Prostate gland (tissue), 2 donors: ENCODE results near the gene XCL1. TPM values are rescaled to one million over a fixed set of nuclear protein-coding genes. Genes with fewer than 3 reads are reported as not detected.

Experiments used
- DNase-seq: peaks from one replicate; pipeline ENCODE4 v3.0.0-alpha.2; 2019; ENCODE audit warnings: low spot score
- H3K27ac ChIP-seq, 2 donors: fragments of 200-600 bp; sonication (generic); 2 replicates each; pipeline ENCODE4 v1.5.1; 2017 to 2019
- H3K27me3 ChIP-seq: fragments of 200-600 bp; sonication (generic); replicated peaks from 2 replicates; pipeline ENCODE4 v1.5.1; 2019; ENCODE audit not compliant: insufficient read depth
- H3K36me3 ChIP-seq, 2 donors: fragments of 200-600 bp; sonication (generic); 1 replicate in 1 of 2; 2 replicates in 1 of 2; pipeline versions ENCODE4 v1.5.1 to v1.8.1; 2017 to 2019
- H3K4me1 ChIP-seq: fragments of 200-600 bp; sonication (generic); replicated peaks from 2 replicates; pipeline ENCODE4 v1.5.1; 2019
- H3K4me3 ChIP-seq, 2 donors: fragments of 200-600 bp; sonication (generic); 2 replicates each; pipeline ENCODE4 v1.5.1; 2017 to 2019
- H3K9me3 ChIP-seq: fragments of 200-600 bp; sonication (generic); 2 replicates; pipeline ENCODE4 v1.5.1; 2017
- POLR2A ChIP-seq: fragments of 450-650 bp; IDR thresholded peaks from one replicate; pipeline ENCODE4 v1.6.1; 2016; ENCODE audit warnings: antibody characterized with exemption, mild to moderate bottlenecking
- POLR2AphosphoS5 ChIP-seq: sonication (generic); formaldehyde crosslinking; IDR thresholded peaks from one replicate; pipeline ENCODE4 v1.6.1; 2017; ENCODE audit warnings: antibody characterized with exemption
- WGBS: methylation state at CpG from one replicate; pipeline ENCODE4 v1.1.5; 2018; 5-methylcytosine and 5-hydroxymethylcytosine counted together
- intact Hi-C: fragments of 100-400 bp; cut with DNase I; formaldehyde crosslinking; loops from one replicate; pipeline ENCODE4 v1.14.2; 2022
- total RNA-seq, 2 donors: library from RNA; depleted of rRNA; stranded (reverse); fragments of >200 nt; gene quantifications; one replicate each; pipeline ENCODE4 v1.1.0, GENCODE V29; 2016
- TF ChIP-seq, protein P1 (sequence below), 4 experiments: fragments of 200-600 bp in 2 of 4; fragments of 450-650 bp in 2 of 4; sonication (generic) in 2 of 4; IDR thresholded peaks; 1 replicate in 3 of 4; 2 replicates in 1 of 4; pipeline ENCODE4 v1.5.1; 2016 to 2019; ENCODE audit warnings: antibody characterized with exemption in 4 of 4, mild to moderate bottlenecking in 2 of 4, moderate library complexity in 2 of 4

Gene XCL1
- total RNA-seq, 2 donors from 2014 or later, result not detected

DNA sequence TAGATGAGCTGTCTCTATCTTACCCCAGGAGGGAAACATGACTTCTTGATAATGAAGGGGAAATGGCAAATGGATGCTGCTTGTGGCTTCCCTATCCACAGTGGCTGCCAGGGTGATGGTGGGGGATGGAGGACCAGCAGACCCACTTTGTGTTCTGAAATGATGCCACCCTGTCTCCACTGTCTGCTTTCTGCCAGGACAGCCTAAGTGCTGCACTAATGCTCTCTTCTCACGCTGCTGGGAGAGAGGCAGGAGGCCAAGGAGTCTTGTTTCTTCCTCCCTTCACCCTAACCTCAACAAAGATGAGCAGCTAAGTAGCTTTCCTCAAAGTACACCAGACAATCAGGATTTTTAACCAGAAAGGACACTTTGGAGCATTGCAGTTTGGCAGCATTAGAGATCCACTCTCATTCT lies 36.6 kb downstream of the XCL1 start:
- Histone ChIP-seq H3K27me3 (no peaks in the 10 kb centered on the region), H3K4me3 (no peak overlapping the region), H3K9me3 (no peaks in the 10 kb centered on the region), H3K36me3 (no peaks in the 10 kb centered on the region), H3K27ac (no peak overlapping the region), H3K4me1 (no peaks in the 10 kb centered on the region)
- WGBS, result 47% methylated on average over 1 of the region's 1 CpG
- intact Hi-C loops, result loop anchor here (2.0 kb wide), 1 partner anchor 494 kb away; the partner anchor contains the start of gene ATP1B1
- TF ChIP-seq POLR2AphosphoS5 (no peak), POLR2A (no peak)
- TF ChIP-seq, protein P1, sequence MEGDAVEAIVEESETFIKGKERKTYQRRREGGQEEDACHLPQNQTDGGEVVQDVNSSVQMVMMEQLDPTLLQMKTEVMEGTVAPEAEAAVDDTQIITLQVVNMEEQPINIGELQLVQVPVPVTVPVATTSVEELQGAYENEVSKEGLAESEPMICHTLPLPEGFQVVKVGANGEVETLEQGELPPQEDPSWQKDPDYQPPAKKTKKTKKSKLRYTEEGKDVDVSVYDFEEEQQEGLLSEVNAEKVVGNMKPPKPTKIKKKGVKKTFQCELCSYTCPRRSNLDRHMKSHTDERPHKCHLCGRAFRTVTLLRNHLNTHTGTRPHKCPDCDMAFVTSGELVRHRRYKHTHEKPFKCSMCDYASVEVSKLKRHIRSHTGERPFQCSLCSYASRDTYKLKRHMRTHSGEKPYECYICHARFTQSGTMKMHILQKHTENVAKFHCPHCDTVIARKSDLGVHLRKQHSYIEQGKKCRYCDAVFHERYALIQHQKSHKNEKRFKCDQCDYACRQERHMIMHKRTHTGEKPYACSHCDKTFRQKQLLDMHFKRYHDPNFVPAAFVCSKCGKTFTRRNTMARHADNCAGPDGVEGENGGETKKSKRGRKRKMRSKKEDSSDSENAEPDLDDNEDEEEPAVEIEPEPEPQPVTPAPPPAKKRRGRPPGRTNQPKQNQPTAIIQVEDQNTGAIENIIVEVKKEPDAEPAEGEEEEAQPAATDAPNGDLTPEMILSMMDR (IDR thresholded peaks at IDR 0.05), result no peak
- DNase-seq, result no peak

DNA sequence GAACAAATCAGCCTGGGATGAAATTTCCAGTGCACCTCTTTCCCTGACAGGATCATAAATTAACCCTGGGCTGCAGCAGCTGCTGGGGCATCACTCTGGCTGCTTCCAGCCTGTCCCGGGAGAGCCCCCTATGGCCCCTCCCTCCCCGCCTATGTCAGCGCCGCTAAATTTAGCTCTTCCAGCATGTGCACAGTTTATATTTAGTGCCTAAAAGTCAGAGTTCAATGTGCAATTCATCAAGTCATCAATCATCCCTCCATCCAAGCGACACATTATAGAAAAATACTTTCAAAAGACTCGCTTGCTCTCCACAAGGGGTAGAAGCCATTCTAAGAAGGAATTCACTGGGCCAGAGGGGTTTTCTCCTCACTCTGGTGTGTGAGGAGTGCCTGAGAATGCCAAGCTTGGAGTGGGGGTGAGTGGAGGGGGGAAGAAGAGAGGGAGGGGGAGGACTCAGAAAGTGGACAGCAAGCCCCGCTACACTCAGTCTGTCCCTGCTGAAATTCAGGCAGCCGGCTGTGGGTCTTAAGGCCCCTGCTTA lies 37.4 kb downstream of the XCL1 start:
- Histone ChIP-seq H3K4me1 (no peaks in the 10 kb centered on the region), H3K9me3 (no peaks in the 10 kb centered on the region), H3K27me3 (no peaks in the 10 kb centered on the region), H3K36me3 (no peaks in the 10 kb centered on the region), H3K27ac (no peak overlapping the region), H3K4me3 (no peak overlapping the region)
- no peak for DNase-seq
- TF ChIP-seq, protein P1 (IDR thresholded peaks at IDR 0.05), result no peak
- no peak for TF ChIP-seq POLR2AphosphoS5
- no peak for TF ChIP-seq POLR2A
- intact Hi-C loops, result loop anchor here (2.0 kb wide), 1 partner anchor 493 kb away; the partner anchor contains the start of gene ATP1B1
- WGBS, result 38% methylated on average over 8 of the region's 8 CpGs

DNA sequence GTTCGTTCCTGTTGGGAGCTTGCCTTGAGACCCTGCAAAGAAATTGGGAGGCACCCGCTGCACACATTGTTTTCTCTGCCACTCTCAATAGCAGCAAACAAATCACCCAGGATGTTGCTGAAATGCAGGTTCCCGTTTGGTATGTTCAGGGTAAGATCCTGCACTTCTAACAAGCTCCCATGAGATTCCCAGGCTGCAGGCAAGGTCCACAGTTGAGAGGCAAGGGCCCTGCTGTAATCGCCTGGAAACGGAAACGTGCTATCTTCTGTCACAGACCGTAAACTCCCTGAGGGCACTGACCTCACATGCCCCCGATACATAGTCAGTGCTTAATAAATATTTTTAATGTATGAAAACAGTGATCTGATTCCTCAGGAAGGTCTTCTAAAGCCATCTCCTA lies 37.8 kb downstream of the XCL1 start:
- Histone ChIP-seq H3K9me3 (no peaks in the 10 kb centered on the region), H3K27me3 (no peaks in the 10 kb centered on the region), H3K27ac (no peak overlapping the region), H3K36me3 (no peaks in the 10 kb centered on the region), H3K4me1 (no peaks in the 10 kb centered on the region), H3K4me3 (no peak overlapping the region)
- no peak for DNase-seq
- intact Hi-C loops, result no loop called here
- TF ChIP-seq POLR2A (no peak), POLR2AphosphoS5 (no peak)
- TF ChIP-seq, protein P1 (IDR thresholded peaks at IDR 0.05), result no peak
- WGBS, result 68% methylated on average over 8 of the region's 8 CpGs

DNA sequence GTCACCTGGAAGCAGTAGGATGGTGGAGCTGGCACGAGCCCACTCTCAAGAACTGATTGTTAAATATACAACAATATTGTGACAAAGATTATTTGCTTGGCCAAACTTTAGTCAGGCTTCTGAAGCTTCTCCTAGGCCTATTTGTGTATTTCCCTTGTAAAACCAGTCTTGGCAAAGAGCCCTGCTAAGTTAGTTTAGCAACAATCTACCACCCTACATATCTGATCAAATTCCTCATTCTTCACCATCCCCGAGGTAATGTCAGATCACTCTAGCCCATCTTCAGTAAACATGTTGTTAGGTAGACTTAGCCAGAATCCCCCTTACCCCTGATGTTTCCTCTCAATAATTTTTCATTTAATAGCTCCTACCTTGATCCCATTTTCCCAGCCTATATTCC lies 39.6 kb downstream of the XCL1 start:
- 18% methylated on average over 2 of the region's 2 CpGs for WGBS
- Histone ChIP-seq H3K9me3 (no peaks in the 10 kb centered on the region), H3K27me3 (no peaks in the 10 kb centered on the region), H3K27ac (no peak overlapping the region), H3K36me3 (no peaks in the 10 kb centered on the region), H3K4me1 (no peaks in the 10 kb centered on the region), H3K4me3 (no peak overlapping the region)
- intact Hi-C loops, result no loop called here
- TF ChIP-seq POLR2A (no peak), POLR2AphosphoS5 (no peak)
- TF ChIP-seq, protein P1 (IDR thresholded peaks at IDR 0.05), result no peak
- DNase-seq, result no peak
